ENCODE measurements around the gene RALY.
A peak's percentile ranks its signal among the peaks of the same experiment; 100 is the strongest.

RALY gene

DNA sequence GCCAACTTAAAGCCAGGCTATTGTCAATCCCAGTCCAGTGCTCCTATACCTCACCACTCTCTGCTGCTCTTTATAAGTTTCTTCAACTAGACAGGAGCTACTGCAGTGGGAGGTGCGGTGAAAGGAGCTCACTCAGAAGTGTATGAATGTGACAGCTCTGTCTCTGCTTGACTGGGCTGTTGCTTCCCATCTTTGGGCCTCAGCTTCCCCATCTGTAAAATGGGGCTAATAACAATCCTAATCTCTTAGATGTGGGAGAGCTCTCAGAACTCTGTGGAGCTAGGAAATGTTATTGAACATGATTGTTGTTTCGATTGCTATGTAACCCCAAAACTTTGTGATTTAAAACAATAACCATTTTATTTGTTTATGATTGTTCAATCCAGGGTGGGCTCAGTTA is 8.4 kb upstream of the RALY start:
- DNase-seq (ENCODE audit: low read depth): no peak
- TF ChIP-seq CTCF (IDR thresholded peaks at IDR 0.05; ENCODE audit: insufficient read depth, low read depth, low read length, missing control alignments): no peak
- no peak overlapping the region for H3K4me3 ChIP-seq (ENCODE audit: low read length)

DNA sequence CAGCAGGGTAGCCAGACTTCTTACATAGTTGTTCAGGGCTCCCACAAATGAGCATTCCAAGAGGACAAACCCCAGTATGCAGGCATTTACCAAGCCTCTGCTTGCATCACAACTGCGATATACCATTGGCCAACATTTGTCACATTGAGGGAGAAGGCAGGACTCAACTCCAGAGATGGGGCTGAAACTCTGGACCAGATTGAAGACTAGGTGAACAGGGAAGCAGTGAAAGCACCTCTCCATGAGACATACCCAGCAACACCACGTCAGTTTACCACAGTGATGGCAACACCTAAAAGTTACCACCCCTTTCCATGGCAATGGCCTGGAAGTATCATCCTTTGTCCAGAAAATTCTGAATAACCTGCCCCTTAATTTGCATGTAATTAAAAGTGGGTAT is 7.9 kb upstream of the RALY start:
- no peak overlapping the region for H3K4me3 ChIP-seq (ENCODE audit: low read length)
- DNase-seq (ENCODE audit: low read depth): no peak
- TF ChIP-seq CTCF (IDR thresholded peaks at IDR 0.05; ENCODE audit: insufficient read depth, low read depth, low read length, missing control alignments): no peak

DNA sequence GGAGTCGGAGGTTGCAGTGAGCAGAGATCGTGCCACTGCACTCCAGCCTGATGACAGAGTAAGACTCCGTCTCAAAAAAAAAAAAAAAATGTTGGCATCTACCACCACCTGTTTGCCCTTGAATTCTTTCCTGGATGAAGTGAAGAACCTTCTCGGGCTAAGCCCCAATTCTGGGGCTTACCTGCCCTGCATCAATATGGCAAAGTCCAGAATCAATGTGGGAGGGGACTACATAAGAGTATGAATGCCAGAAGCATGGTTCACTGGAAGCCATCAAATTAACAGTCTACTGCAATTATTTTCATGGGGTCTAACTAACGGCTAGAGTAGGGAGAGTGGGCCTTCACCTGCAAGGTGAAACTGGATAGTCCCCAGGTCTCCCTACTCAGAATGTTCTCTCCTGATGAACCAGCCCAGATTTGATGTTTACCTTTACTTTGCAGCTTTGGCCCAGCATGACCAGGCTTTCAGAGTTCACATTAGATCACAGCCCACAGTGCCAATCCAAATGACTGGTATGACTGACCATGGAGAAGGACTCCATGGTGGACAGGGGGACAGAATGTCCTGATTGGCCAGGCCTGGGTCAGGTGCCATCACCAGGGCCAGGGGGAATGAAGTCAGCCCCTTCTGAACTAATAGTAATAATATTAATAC is 7.0 kb upstream of the RALY start:
- no peak for DNase-seq (ENCODE audit: low read depth)
- no peak overlapping the region for H3K4me3 ChIP-seq (ENCODE audit: low read length)
- TF ChIP-seq CTCF (IDR thresholded peaks at IDR 0.05; ENCODE audit: insufficient read depth, low read depth, low read length, missing control alignments): no peak

- TF ChIP-seq CTCF (IDR thresholded peaks at IDR 0.05; ENCODE audit: insufficient read depth, low read depth, low read length, missing control alignments): no peak
- no peak for DNase-seq (ENCODE audit: low read depth)
- no peak overlapping the region for H3K4me3 ChIP-seq (ENCODE audit: low read length)
These were observed 3.6 kb upstream of the RALY start for GRCh38 chr20:33990075-33990474.

GRCh38 chr20:33991502-33991901 is 2.2 kb upstream of the RALY start:
- DNase-seq (ENCODE audit: low read depth): no peak
- no peak for TF ChIP-seq CTCF (IDR thresholded peaks at IDR 0.05; ENCODE audit: insufficient read depth, low read depth, low read length, missing control alignments)
- no peak overlapping the region for H3K4me3 ChIP-seq (ENCODE audit: low read length)

GRCh38 chr20:33992145-33992922 is 1.4 kb upstream of the RALY start:
- TF ChIP-seq CTCF (IDR thresholded peaks at IDR 0.05; ENCODE audit: insufficient read depth, low read depth, low read length, missing control alignments): no peak
- peak; percentile 71 for DNase-seq (ENCODE audit: low read depth)
- H3K4me3 ChIP-seq (ENCODE audit: low read length): peak overlapping the region; percentile 60
